ENCODE measurements around the gene TECPR1.

DNA sequence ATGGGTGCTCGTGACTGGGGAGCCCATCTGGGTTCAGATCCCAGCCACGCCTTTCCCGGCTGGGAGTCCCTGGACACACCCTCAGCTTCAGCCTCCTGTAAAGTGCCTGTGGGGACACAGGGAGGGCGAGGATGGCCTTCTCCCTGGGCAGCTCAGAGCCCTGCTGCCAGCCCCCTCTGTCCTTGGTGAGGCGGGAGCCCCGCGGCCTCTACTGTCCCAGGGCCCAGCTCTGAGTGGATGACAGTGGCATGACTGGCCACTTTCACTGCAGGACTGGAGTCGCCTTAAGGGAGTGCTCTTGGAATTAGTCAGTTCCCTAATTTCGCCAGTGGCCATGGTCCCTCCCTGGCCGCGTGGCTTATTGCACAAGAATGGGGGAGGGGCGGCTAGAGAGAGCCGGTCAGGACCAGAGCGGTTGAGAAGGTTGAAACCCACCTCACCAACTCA is 34.1 kb upstream of the TECPR1 start:
- TF ChIP-seq CTCF (IDR thresholded peaks at IDR 0.05; ENCODE audit: low read depth, low read length, poor library complexity, severe bottlenecking) (no peak), EZH2phosphoT487 (IDR thresholded peaks at IDR 0.05; ENCODE audit: borderline replicate concordance, low read length) (no peak)
